Mesothelial cell of epicardium (in vitro differentiated cells): ENCODE results near the gene NCKAP5. TPM values are rescaled to one million over a fixed set of nuclear protein-coding genes. Genes with fewer than 3 reads are reported as not detected.

ENCODE experiments used
- DNase-seq, 2 experiments: peaks; one replicate each; pipeline ENCODE4 v3.0.0; 2021; ENCODE audit warnings: low spot score in 2 of 2; ENCODE audit not compliant: unreplicated experiment in 2 of 2
- H3K27ac Mint-ChIP-seq: 2 replicates; pipeline ENCODE4 v1.8.0; 2021; ENCODE audit warnings: mixed read lengths
- H3K27me3 Mint-ChIP-seq: 2 replicates; pipeline ENCODE4 v1.8.0; 2021; ENCODE audit warnings: low read depth, mixed read lengths
- H3K36me3 Mint-ChIP-seq: 2 replicates; pipeline ENCODE4 v1.8.0; 2021; ENCODE audit warnings: mixed read lengths
- H3K4me1 Mint-ChIP-seq: 2 replicates; pipeline ENCODE4 v1.8.0; 2021; ENCODE audit warnings: mixed read lengths
- H3K4me3 Mint-ChIP-seq: 2 replicates; pipeline ENCODE4 v1.8.0; 2021; ENCODE audit warnings: mild to moderate bottlenecking, moderate library complexity, mixed read lengths
- H3K9me3 Mint-ChIP-seq: 2 replicates; pipeline ENCODE4 v1.8.0; 2021; ENCODE audit warnings: mixed read lengths
- CTCF ChIP-seq: fragments of 200-600 bp; sonication (generic); IDR thresholded peaks from one replicate; pipeline ENCODE4 v1.5.0; 2021; ENCODE audit warnings: antibody characterized with exemption; ENCODE audit not compliant: unreplicated experiment
- total RNA-seq: library from RNA; stranded (reverse); gene quantifications from 3 replicates; pipeline ENCODE4 v1.2.1, GENCODE V29; 2021

Gene NCKAP5
- total RNA-seq, 1 donor from 2014 or later, result 2.1 TPM

GRCh38 chr2:133415210-133415876 lies 152.9 kb downstream of the NCKAP5 start:
- Mint-ChIP-seq H3K36me3 (no peaks in the 10 kb centered on the region), H3K27ac (no peak overlapping the region), H3K27me3 (peaks cover 13% of the 10 kb centered on the region), H3K4me1 (peaks cover 2% of the 10 kb centered on the region), H3K9me3 (no peaks in the 10 kb centered on the region), H3K4me3 (no peak overlapping the region)
- DNase-seq, result no peak
- TF ChIP-seq CTCF, result no peak

- no peak for TF ChIP-seq CTCF
- H3K4me3 Mint-ChIP-seq, result no peak overlapping the region
- H3K27me3 Mint-ChIP-seq, result peaks cover 17% of the 10 kb centered on the region
- H3K9me3 Mint-ChIP-seq, result no peaks in the 10 kb centered on the region
- no peaks in the 10 kb centered on the region for H3K36me3 Mint-ChIP-seq
- DNase-seq, result no peak
- H3K4me1 Mint-ChIP-seq, result peaks cover 2% of the 10 kb centered on the region
- no peak overlapping the region for H3K27ac Mint-ChIP-seq
Observed at GRCh38 chr2:133414486-133415209, 153.6 kb downstream of the NCKAP5 start.

DNA sequence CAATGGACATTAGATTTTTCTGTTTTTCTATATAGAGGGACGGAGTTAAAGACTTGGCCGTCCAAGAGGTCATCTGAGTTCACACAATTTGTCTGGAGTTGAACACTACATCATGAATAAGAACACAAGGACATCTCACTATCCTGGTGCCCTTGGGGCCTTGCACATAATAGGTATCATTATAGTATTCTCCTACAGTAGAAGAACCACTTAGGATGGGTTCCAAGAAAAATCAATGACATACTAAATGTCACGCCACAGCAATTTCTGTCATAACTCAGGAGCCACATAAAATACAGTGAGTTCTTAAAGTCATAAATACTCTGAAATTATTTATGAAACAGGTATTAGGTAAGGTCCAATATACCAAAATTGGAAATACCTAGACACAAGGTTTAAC lies 154.4 kb downstream of the NCKAP5 start:
- TF ChIP-seq CTCF, result no peak
- H3K4me3 Mint-ChIP-seq, result no peak overlapping the region
- peaks cover 18% of the 10 kb centered on the region for H3K27me3 Mint-ChIP-seq
- H3K27ac Mint-ChIP-seq, result no peak overlapping the region
- no peak for DNase-seq
- H3K4me1 Mint-ChIP-seq, result peaks cover 2% of the 10 kb centered on the region
- H3K36me3 Mint-ChIP-seq, result no peaks in the 10 kb centered on the region
- no peaks in the 10 kb centered on the region for H3K9me3 Mint-ChIP-seq

GRCh38 chr2:133412694-133413093 lies 155.6 kb downstream of the NCKAP5 start:
- no peaks in the 10 kb centered on the region for H3K4me1 Mint-ChIP-seq

GRCh38 chr2:133411857-133412256 lies 156.4 kb downstream of the NCKAP5 start:
- H3K36me3 Mint-ChIP-seq, result no peaks in the 10 kb centered on the region
- DNase-seq, result no peak
- TF ChIP-seq CTCF, result no peak
- no peak overlapping the region for H3K4me3 Mint-ChIP-seq
- H3K4me1 Mint-ChIP-seq, result peaks cover 1% of the 10 kb centered on the region
- H3K9me3 Mint-ChIP-seq, result no peaks in the 10 kb centered on the region
- H3K27me3 Mint-ChIP-seq, result peaks cover 27% of the 10 kb centered on the region
- no peak overlapping the region for H3K27ac Mint-ChIP-seq

More at GRCh38 chr2:133412694-133413093, 155.6 kb downstream of the NCKAP5 start:
- Mint-ChIP-seq H3K4me3 (no peak overlapping the region), H3K36me3 (no peaks in the 10 kb centered on the region), H3K27ac (no peak overlapping the region), H3K9me3 (no peaks in the 10 kb centered on the region), H3K27me3 (peaks cover 23% of the 10 kb centered on the region)
- no peak for TF ChIP-seq CTCF
- DNase-seq, result no peak
